ENCODE measurements around the gene SLC35D3.
"Not testable (repeated sequence)": the region's sequence is repeated elsewhere in the genome, so short reads cannot be mapped to it uniquely, and the experiment has no call there.

The SLC35D3 gene

GRCh38 chr6:136962661-136963060 lies 40.6 kb downstream of the SLC35D3 start:
- Histone ChIP-seq H3K9me3 (ENCODE audit: control insufficient read depth, low read length) (no peaks in the 10 kb centered on the region), H3K27ac (ENCODE audit: insufficient read depth, low read length, poor library complexity, severe bottlenecking) (no peak overlapping the region), H3K27me3 (replicated peaks; ENCODE audit: control insufficient read depth, insufficient read depth, low read length, poor library complexity, severe bottlenecking) (peaks cover 1% of the 10 kb centered on the region), H3K36me3 (ENCODE audit: control insufficient read depth, insufficient read depth, low read length) (no peaks in the 10 kb centered on the region), H3K4me1 (ENCODE audit: control insufficient read depth, insufficient read depth, low read length, poor library complexity, severe bottlenecking) (no peaks in the 10 kb centered on the region), H3K4me3 (ENCODE audit: insufficient read depth, low read depth, low read length, poor library complexity, severe bottlenecking) (no peak overlapping the region)
- no peak for DNase-seq

DNA sequence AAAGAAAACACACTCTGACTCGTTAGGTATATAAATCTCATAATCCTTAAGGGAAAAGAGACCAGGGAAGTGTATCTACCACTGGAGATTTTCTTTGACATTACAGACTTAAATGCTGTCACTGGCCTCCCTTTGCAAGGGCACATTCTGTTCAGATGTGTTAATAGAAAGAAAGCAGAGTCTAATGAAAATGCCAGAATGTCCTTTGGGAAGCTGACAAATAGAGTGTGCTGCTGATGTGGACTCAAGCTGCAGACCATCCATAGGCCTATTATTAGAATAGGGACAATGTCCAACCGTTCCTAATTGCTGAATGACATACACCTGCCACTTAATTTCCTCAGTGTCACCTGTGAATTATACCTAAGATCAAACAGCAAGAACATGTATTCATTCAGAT lies 41.2 kb downstream of the SLC35D3 start:
- H3K27me3 ChIP-seq (replicated peaks; ENCODE audit: control insufficient read depth, insufficient read depth, low read length, poor library complexity, severe bottlenecking): peaks cover 6% of the 10 kb centered on the region
- H3K9me3 ChIP-seq (ENCODE audit: control insufficient read depth, low read length): no peaks in the 10 kb centered on the region
- no peak for DNase-seq
- H3K4me1 ChIP-seq (ENCODE audit: control insufficient read depth, insufficient read depth, low read length, poor library complexity, severe bottlenecking): no peaks in the 10 kb centered on the region
- no peaks in the 10 kb centered on the region for H3K36me3 ChIP-seq (ENCODE audit: control insufficient read depth, insufficient read depth, low read length)
- H3K4me3 ChIP-seq (ENCODE audit: insufficient read depth, low read depth, low read length, poor library complexity, severe bottlenecking): no peak overlapping the region
- H3K27ac ChIP-seq (ENCODE audit: insufficient read depth, low read length, poor library complexity, severe bottlenecking): no peak overlapping the region

- Histone ChIP-seq H3K36me3 (ENCODE audit: control insufficient read depth, insufficient read depth, low read length) (no peaks in the 10 kb centered on the region), H3K27ac (ENCODE audit: insufficient read depth, low read length, poor library complexity, severe bottlenecking) (no peak overlapping the region), H3K9me3 (ENCODE audit: control insufficient read depth, low read length) (no peaks in the 10 kb centered on the region), H3K4me1 (ENCODE audit: control insufficient read depth, insufficient read depth, low read length, poor library complexity, severe bottlenecking) (no peaks in the 10 kb centered on the region), H3K4me3 (ENCODE audit: insufficient read depth, low read depth, low read length, poor library complexity, severe bottlenecking) (no peak overlapping the region), H3K27me3 (replicated peaks; ENCODE audit: control insufficient read depth, insufficient read depth, low read length, poor library complexity, severe bottlenecking) (peaks cover 6% of the 10 kb centered on the region)
- DNase-seq: no peak
Measured at GRCh38 chr6:136964398-136964797, 42.3 kb downstream of the SLC35D3 start.

DNA sequence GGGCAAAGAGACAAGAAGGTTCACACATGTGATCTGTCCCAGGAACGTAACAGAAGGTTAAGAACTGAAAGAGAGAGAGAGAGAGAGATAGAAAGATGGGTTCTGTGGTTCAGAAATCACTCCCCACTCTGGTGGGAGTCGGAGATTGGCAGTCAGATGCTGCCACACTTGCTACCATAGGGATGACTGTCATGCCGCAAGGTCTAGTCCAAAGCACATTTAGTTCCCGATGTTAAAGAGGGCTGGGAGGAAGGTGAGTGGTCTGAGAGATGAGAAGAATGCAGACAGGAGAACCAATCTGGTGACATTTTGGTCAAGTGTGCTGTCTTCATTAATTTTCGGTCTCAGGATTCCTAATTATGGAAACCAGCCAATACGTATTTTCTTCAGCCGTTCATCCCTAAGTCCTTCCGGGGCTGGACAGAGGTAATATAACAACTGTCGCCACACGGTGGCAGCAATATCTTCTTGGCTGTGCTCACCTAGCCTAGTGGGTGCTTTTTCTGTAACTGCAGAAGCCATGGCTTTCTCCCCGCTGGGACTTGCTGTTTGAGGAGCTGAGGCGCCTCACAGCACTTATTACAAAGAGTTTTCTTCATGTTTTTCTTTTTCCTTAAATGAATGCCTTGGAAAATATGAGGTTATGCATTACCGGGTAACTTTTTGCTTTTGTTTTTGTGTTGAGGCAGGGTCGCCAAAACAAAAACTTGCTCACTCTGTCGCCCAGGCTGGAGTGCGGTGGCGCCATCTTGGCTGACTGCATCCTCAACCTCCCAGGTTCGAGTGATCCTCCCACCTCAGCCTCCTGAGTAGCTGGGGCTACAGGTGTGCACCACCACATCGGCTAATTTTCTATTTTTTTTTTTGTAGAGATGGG lies 46.0 kb downstream of the SLC35D3 start:
- peak; percentile 6 to 40 (median 22) for DNase-seq
- Histone ChIP-seq H3K27ac (ENCODE audit: insufficient read depth, low read length, poor library complexity, severe bottlenecking) (no peak overlapping the region), H3K4me1 (ENCODE audit: control insufficient read depth, insufficient read depth, low read length, poor library complexity, severe bottlenecking) (no peaks in the 10 kb centered on the region), H3K27me3 (replicated peaks; ENCODE audit: control insufficient read depth, insufficient read depth, low read length, poor library complexity, severe bottlenecking) (peaks cover 6% of the 10 kb centered on the region), H3K9me3 (ENCODE audit: control insufficient read depth, low read length) (no peaks in the 10 kb centered on the region), H3K36me3 (ENCODE audit: control insufficient read depth, insufficient read depth, low read length) (no peaks in the 10 kb centered on the region), H3K4me3 (ENCODE audit: insufficient read depth, low read depth, low read length, poor library complexity, severe bottlenecking) (no peak overlapping the region)

DNA sequence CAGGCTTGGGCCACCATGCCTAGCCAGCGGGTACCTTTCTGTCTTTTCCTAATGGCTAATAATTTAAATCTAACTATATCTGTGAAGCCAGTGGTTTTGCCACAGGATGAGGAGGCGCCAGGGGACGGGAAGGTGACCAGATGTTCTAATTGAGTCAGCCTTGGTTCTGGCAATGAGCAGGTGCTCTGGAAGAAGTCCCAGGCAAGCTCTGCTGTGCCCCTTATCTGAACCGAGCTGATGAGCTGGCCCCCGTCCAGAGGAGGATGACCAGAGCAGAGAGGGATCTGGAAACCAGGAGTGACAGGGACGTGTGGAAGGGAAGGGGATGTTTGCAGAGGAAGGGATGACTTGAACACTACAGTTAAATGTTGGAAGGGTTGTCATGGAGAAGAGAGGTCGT lies 46.7 kb downstream of the SLC35D3 start:
- DNase-seq: no peak
- no peak overlapping the region for H3K4me3 ChIP-seq (ENCODE audit: insufficient read depth, low read depth, low read length, poor library complexity, severe bottlenecking)
- peaks cover 6% of the 10 kb centered on the region for H3K27me3 ChIP-seq (replicated peaks; ENCODE audit: control insufficient read depth, insufficient read depth, low read length, poor library complexity, severe bottlenecking)
- no peaks in the 10 kb centered on the region for H3K9me3 ChIP-seq (ENCODE audit: control insufficient read depth, low read length)
- H3K4me1 ChIP-seq (ENCODE audit: control insufficient read depth, insufficient read depth, low read length, poor library complexity, severe bottlenecking): no peaks in the 10 kb centered on the region
- H3K36me3 ChIP-seq (ENCODE audit: control insufficient read depth, insufficient read depth, low read length): no peaks in the 10 kb centered on the region
- no peak overlapping the region for H3K27ac ChIP-seq (ENCODE audit: insufficient read depth, low read length, poor library complexity, severe bottlenecking)

- no peaks in the 10 kb centered on the region for H3K36me3 ChIP-seq (ENCODE audit: control insufficient read depth, insufficient read depth, low read length)
- no peak for DNase-seq
- H3K27ac ChIP-seq (ENCODE audit: insufficient read depth, low read length, poor library complexity, severe bottlenecking): no peak overlapping the region
- peaks cover 6% of the 10 kb centered on the region for H3K27me3 ChIP-seq (replicated peaks; ENCODE audit: control insufficient read depth, insufficient read depth, low read length, poor library complexity, severe bottlenecking)
- no peak overlapping the region for H3K4me3 ChIP-seq (ENCODE audit: insufficient read depth, low read depth, low read length, poor library complexity, severe bottlenecking)
- no peaks in the 10 kb centered on the region for H3K9me3 ChIP-seq (ENCODE audit: control insufficient read depth, low read length)
- no peaks in the 10 kb centered on the region for H3K4me1 ChIP-seq (ENCODE audit: control insufficient read depth, insufficient read depth, low read length, poor library complexity, severe bottlenecking)
Measured at GRCh38 chr6:136969433-136969832, 47.3 kb downstream of the SLC35D3 start.

GRCh38 chr6:136969930-136970329 lies 47.8 kb downstream of the SLC35D3 start:
- Histone ChIP-seq H3K9me3 (ENCODE audit: control insufficient read depth, low read length) (no peaks in the 10 kb centered on the region), H3K4me1 (ENCODE audit: control insufficient read depth, insufficient read depth, low read length, poor library complexity, severe bottlenecking) (no peaks in the 10 kb centered on the region), H3K4me3 (ENCODE audit: insufficient read depth, low read depth, low read length, poor library complexity, severe bottlenecking) (no peak overlapping the region), H3K27me3 (replicated peaks; ENCODE audit: control insufficient read depth, insufficient read depth, low read length, poor library complexity, severe bottlenecking) (peaks cover 6% of the 10 kb centered on the region), H3K36me3 (ENCODE audit: control insufficient read depth, insufficient read depth, low read length) (no peaks in the 10 kb centered on the region), H3K27ac (ENCODE audit: insufficient read depth, low read length, poor library complexity, severe bottlenecking) (no peak overlapping the region)
- DNase-seq: no peak

DNA sequence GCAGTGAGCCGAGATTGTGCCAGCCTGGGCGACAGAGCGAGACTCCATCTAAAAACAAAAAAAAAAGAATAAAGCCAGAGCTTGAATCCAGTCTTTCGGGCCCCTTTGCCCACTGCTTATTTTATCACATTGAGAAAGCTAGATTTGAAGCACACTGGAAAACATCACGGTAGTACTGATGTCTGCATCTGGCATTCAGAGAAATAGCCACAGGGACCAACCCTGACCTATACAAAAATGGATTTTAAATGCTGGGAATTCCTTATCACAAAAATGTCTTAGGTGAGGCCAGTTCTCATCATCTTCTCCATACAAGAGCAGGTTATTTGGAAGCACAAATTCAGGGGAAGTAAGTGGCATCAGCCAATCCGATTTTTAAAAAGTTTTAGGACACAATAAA lies 49.5 kb downstream of the SLC35D3 start:
- Histone ChIP-seq H3K36me3 (ENCODE audit: control insufficient read depth, insufficient read depth, low read length) (no peaks in the 10 kb centered on the region), H3K9me3 (ENCODE audit: control insufficient read depth, low read length) (no peaks in the 10 kb centered on the region), H3K4me3 (ENCODE audit: insufficient read depth, low read depth, low read length, poor library complexity, severe bottlenecking) (no peak overlapping the region), H3K27ac (ENCODE audit: insufficient read depth, low read length, poor library complexity, severe bottlenecking) (no peak overlapping the region), H3K27me3 (replicated peaks; ENCODE audit: control insufficient read depth, insufficient read depth, low read length, poor library complexity, severe bottlenecking) (peaks cover 6% of the 10 kb centered on the region), H3K4me1 (ENCODE audit: control insufficient read depth, insufficient read depth, low read length, poor library complexity, severe bottlenecking) (no peaks in the 10 kb centered on the region)
- DNase-seq: no peak

GRCh38 chr6:136973781-136974180 lies 51.7 kb downstream of the SLC35D3 start:
- H3K4me3 ChIP-seq (ENCODE audit: insufficient read depth, low read depth, low read length, poor library complexity, severe bottlenecking); H3K4me1 ChIP-seq (ENCODE audit: control insufficient read depth, insufficient read depth, low read length, poor library complexity, severe bottlenecking); H3K9me3 ChIP-seq (ENCODE audit: control insufficient read depth, low read length); H3K27ac ChIP-seq (ENCODE audit: insufficient read depth, low read length, poor library complexity, severe bottlenecking); DNase-seq; H3K36me3 ChIP-seq (ENCODE audit: control insufficient read depth, insufficient read depth, low read length); H3K27me3 ChIP-seq (replicated peaks; ENCODE audit: control insufficient read depth, insufficient read depth, low read length, poor library complexity, severe bottlenecking): not testable (repeated sequence)

All from effector memory CD4-positive, alpha-beta T cell (primary cell).